ENCODE results near the gene TMEM154. TPM values are rescaled to one million over a fixed set of nuclear protein-coding genes. Genes with fewer than 3 reads are reported as not detected.

TMEM154 gene
- total RNA-seq, 1 experiment from 2014 or later: 41.5 TPM

DNA sequence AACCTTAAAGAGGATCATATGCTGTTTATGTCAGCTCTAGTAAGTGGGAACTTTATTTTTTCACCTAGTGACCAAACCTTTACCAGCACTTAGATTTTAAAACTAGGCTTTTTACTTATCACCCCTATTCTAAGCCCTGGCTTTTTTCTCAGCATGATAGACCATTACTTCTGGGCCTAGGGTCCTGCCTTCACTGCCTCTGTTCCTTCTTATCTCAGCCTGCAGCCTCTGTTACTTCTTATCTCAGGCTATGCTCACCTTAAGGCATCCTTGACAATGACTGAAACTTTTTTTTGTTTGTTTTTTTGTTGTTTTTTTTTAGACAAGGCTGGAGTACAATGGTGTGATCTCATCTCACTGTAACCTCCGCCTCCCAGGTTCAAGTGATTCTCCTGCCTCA, 59.6 kb downstream of the TMEM154 start:
- Mint-ChIP-seq H3K4me1 (ENCODE audit: insufficient read depth, unreplicated experiment) (no peaks in the 10 kb centered on the region), H3K4me3 (ENCODE audit: unreplicated experiment) (no peak overlapping the region), H3K27me3 (ENCODE audit: insufficient read depth, unreplicated experiment) (no peaks in the 10 kb centered on the region), H3K36me3 (ENCODE audit: insufficient read depth, unreplicated experiment) (peaks cover 4% of the 10 kb centered on the region), H3K9me3 (ENCODE audit: unreplicated experiment) (no peaks in the 10 kb centered on the region), H3K27ac (ENCODE audit: low read depth, unreplicated experiment) (no peak overlapping the region)
- intact Hi-C loops (cut with micrococcal nuclease): no loop called here
- BruUV-seq (replicated peaks): no TSS peak
- CTCF ChIA-PET: no interaction called here
- DNase-seq (ENCODE audit: unreplicated experiment): no peak
- TF ChIP-seq, protein P1, sequence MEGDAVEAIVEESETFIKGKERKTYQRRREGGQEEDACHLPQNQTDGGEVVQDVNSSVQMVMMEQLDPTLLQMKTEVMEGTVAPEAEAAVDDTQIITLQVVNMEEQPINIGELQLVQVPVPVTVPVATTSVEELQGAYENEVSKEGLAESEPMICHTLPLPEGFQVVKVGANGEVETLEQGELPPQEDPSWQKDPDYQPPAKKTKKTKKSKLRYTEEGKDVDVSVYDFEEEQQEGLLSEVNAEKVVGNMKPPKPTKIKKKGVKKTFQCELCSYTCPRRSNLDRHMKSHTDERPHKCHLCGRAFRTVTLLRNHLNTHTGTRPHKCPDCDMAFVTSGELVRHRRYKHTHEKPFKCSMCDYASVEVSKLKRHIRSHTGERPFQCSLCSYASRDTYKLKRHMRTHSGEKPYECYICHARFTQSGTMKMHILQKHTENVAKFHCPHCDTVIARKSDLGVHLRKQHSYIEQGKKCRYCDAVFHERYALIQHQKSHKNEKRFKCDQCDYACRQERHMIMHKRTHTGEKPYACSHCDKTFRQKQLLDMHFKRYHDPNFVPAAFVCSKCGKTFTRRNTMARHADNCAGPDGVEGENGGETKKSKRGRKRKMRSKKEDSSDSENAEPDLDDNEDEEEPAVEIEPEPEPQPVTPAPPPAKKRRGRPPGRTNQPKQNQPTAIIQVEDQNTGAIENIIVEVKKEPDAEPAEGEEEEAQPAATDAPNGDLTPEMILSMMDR (IDR thresholded peaks at IDR 0.05; ENCODE audit: unreplicated experiment): no peak
- POLR2A ChIA-PET: no interaction called here

DNA sequence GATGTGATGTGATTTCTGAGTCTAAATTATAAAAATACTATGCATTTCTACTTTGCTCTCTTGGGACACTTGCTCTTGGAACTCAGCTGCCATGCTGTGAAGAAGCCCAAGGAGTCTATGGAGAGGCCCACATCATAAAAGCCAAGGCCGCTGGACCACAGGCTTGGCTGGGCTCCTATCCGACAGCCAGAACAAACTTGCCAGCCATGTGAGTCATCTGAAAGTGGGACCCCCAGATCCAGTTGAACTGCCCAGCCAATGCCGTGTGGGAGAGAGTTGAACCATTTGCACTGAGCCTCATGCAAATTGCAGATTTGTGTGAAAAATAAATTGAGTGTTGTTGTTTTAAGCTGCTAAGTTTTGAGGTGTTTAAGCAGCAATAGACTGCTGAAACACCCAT, 60.2 kb downstream of the TMEM154 start:
- Mint-ChIP-seq H3K9me3 (ENCODE audit: unreplicated experiment) (no peaks in the 10 kb centered on the region), H3K27ac (ENCODE audit: low read depth, unreplicated experiment) (no peak overlapping the region), H3K36me3 (ENCODE audit: insufficient read depth, unreplicated experiment) (no peaks in the 10 kb centered on the region), H3K27me3 (ENCODE audit: insufficient read depth, unreplicated experiment) (no peaks in the 10 kb centered on the region), H3K4me1 (ENCODE audit: insufficient read depth, unreplicated experiment) (no peaks in the 10 kb centered on the region), H3K4me3 (ENCODE audit: unreplicated experiment) (no peak overlapping the region)
- intact Hi-C loops (cut with micrococcal nuclease): no loop called here
- TF ChIP-seq, protein P1 (IDR thresholded peaks at IDR 0.05; ENCODE audit: unreplicated experiment): no peak
- ChIA-PET POLR2A (no interaction called here), CTCF (no interaction called here)
- no peak for DNase-seq (ENCODE audit: unreplicated experiment)
- BruUV-seq (replicated peaks): no TSS peak

DNA sequence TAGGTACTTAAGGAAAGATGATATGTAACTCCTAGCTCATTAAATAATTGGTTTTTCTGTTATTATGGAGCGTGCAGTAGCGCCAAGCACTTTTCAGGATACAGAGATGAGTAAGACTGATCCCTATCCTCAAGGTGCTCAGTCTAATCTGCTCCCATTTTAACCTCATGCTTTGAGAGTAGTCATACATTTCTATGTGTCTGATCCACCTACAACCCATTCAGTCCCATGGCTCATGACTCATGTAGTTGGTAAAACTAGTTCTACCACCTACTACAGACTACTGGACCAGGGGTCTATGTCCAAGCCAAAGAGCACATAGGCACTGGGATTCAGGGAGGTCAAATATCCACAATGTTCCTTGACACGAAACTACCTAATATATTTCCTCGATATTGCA, 60.8 kb downstream of the TMEM154 start:
- TF ChIP-seq, protein P1 (IDR thresholded peaks at IDR 0.05; ENCODE audit: unreplicated experiment): no peak
- Mint-ChIP-seq H3K27me3 (ENCODE audit: insufficient read depth, unreplicated experiment) (no peaks in the 10 kb centered on the region), H3K4me3 (ENCODE audit: unreplicated experiment) (no peak overlapping the region), H3K4me1 (ENCODE audit: insufficient read depth, unreplicated experiment) (no peaks in the 10 kb centered on the region), H3K27ac (ENCODE audit: low read depth, unreplicated experiment) (no peak overlapping the region), H3K36me3 (ENCODE audit: insufficient read depth, unreplicated experiment) (no peaks in the 10 kb centered on the region), H3K9me3 (ENCODE audit: unreplicated experiment) (no peaks in the 10 kb centered on the region)
- ChIA-PET CTCF (no interaction called here), POLR2A (no interaction called here)
- no peak for DNase-seq (ENCODE audit: unreplicated experiment)
- BruUV-seq (replicated peaks): no TSS peak
- intact Hi-C loops (cut with micrococcal nuclease): no loop called here

DNA sequence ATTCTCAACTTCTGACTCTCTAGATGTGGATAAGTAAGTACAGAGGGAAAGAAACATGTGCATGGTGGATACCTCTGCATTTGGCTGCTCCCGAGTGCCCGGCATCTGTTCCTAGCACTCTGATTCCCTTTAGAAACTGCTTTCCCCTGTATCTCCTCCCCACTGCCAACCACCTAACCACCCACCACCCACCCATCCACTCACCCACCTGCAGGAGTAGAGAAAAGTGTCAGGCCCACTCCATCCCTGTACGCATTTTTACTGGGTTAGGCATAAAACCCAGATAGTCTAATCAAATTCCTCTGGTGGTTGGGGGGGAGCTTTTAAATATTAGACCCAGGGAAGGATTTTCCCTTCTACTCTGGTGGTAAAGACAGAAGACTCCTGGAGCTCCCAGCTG, 63.0 kb downstream of the TMEM154 start:
- DNase-seq (ENCODE audit: unreplicated experiment): no peak
- CTCF ChIA-PET: interaction anchor here (0.6 to 1.4 kb wide), 2 partner anchors 116 to 305 kb away, joined by 3 to 4 read pairs; no protein-coding TSS in a partner anchor
- POLR2A ChIA-PET: interaction anchor here (0.8 kb wide), 1 partner anchor 10 kb away, joined by 3 read pairs; no protein-coding TSS in a partner anchor
- intact Hi-C loops (cut with micrococcal nuclease): no loop called here
- Mint-ChIP-seq H3K36me3 (ENCODE audit: insufficient read depth, unreplicated experiment) (no peaks in the 10 kb centered on the region), H3K9me3 (ENCODE audit: unreplicated experiment) (no peaks in the 10 kb centered on the region), H3K4me3 (ENCODE audit: unreplicated experiment) (no peak overlapping the region), H3K27me3 (ENCODE audit: insufficient read depth, unreplicated experiment) (no peaks in the 10 kb centered on the region), H3K27ac (ENCODE audit: low read depth, unreplicated experiment) (no peak overlapping the region), H3K4me1 (ENCODE audit: insufficient read depth, unreplicated experiment) (no peaks in the 10 kb centered on the region)
- BruUV-seq (replicated peaks): no TSS peak
- TF ChIP-seq, protein P1 (IDR thresholded peaks at IDR 0.05; ENCODE audit: unreplicated experiment): no peak
